22Rv1 (cell line): ENCODE measurements around the gene NLRP5.
A peak's percentile ranks its signal among the peaks of the same experiment; 100 is the strongest.
"Not testable (repeated sequence)": the region's sequence is repeated elsewhere in the genome, so short reads cannot be mapped to it uniquely, and the experiment has no call there.

ENCODE experiments used
- H3K27ac ChIP-seq: fragments of 450-650 bp; 2 replicates; pipeline ENCODE4 v1.5.1; 2017
- ZFX ChIP-seq: fragments of 450-650 bp; IDR thresholded peaks from 2 replicates; pipeline ENCODE4 v1.6.1; 2017; ENCODE audit warnings: antibody characterized with exemption, borderline replicate concordance
- TF ChIP-seq, protein P1 (sequence below): fragments of 450-650 bp; IDR thresholded peaks from 2 replicates; pipeline ENCODE4 v1.5.1; 2017; ENCODE audit warnings: mild to moderate bottlenecking

The NLRP5 gene

DNA sequence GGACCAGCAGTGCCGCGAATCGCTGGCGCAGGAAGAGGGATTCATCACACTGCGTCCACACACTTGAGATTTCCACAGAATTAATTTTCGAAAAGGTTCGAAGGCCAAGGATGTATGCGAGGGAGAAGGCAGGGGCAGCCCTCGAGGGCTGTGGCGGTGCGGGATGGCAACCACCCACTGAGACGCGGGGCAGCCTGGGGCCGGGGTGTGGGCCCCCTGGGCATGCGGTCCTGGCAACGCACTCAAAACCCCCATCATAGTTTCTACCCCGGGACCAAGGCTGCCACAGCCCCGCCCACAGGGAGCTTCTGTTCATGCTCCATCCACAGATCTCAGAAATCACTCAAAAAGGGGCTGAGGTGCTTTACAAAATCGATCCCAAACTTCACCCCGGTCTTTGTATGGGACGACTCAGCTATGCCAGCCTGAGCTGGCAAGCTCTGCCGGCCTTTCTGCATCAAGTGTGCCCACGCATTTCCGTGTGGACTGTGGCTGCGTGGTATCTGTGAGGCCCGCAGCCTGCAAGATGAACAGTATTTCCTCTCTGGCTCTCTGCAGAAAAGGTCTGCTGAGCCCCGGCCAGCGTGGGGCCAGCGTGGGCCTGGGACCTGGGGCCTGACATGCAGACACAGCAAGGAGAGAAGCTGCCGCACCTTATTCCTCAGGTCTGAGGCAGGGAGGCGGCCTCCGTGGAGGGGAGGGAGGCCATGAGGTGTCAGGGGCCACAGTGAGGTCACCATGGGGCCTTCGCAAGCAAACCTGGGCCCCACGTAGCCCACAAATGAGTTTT, 115.4 kb downstream of the NLRP5 start:
- no peak overlapping the region for H3K27ac ChIP-seq
- no peak for TF ChIP-seq ZFX
- TF ChIP-seq, protein P1, sequence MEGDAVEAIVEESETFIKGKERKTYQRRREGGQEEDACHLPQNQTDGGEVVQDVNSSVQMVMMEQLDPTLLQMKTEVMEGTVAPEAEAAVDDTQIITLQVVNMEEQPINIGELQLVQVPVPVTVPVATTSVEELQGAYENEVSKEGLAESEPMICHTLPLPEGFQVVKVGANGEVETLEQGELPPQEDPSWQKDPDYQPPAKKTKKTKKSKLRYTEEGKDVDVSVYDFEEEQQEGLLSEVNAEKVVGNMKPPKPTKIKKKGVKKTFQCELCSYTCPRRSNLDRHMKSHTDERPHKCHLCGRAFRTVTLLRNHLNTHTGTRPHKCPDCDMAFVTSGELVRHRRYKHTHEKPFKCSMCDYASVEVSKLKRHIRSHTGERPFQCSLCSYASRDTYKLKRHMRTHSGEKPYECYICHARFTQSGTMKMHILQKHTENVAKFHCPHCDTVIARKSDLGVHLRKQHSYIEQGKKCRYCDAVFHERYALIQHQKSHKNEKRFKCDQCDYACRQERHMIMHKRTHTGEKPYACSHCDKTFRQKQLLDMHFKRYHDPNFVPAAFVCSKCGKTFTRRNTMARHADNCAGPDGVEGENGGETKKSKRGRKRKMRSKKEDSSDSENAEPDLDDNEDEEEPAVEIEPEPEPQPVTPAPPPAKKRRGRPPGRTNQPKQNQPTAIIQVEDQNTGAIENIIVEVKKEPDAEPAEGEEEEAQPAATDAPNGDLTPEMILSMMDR, result no peak

DNA sequence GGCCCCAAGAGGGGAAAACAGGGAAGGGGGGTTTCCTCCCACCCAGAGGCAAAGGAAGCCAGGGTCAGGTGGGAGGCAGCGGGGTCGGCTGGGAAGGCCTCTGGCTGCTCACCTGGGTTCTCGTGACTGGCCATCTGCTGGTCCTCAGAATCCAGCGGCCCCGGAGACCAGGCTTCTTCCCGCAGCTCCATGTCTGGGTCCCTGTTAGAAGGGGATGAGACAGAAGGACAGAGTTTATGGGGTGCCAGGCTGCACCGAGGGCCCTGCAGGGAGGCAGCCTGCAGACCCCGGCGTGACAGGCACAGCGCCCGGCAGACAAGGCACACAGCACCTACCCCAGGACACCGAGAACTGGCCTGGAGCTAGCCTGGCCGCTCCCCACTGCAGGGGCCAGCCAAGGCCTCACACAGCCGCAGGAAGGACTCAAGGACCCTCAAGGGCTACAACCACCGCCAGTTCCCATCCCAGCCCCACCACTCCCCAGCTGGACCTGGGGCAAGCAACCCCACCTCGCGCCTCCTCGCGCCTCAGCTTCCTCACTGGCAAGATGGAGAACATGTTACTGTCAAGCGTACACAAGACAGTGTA, 116.5 kb downstream of the NLRP5 start:
- TF ChIP-seq ZFX, result no peak
- TF ChIP-seq, protein P1, result no peak
- no peak overlapping the region for H3K27ac ChIP-seq

DNA sequence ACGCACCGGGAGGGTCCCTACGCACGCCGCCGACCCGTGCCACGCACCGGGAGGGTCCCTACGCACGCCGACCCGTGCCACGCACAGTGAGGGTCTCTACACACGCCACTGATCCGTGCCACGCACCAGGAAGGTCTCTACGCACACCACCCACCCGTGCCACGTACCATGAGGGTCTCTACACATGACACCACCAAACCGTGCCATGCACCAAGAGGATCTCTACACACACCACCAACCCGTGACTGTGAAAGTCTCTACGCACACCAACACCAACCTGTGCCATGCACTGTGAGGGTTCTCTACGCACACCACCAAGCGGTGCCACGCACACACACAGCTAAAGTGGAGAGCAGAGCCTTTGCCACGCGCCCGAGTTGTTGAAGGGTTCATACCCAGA, 117.8 kb downstream of the NLRP5 start:
- H3K27ac ChIP-seq, result no peak overlapping the region
- TF ChIP-seq ZFX, result no peak
- TF ChIP-seq, protein P1, result no peak

DNA sequence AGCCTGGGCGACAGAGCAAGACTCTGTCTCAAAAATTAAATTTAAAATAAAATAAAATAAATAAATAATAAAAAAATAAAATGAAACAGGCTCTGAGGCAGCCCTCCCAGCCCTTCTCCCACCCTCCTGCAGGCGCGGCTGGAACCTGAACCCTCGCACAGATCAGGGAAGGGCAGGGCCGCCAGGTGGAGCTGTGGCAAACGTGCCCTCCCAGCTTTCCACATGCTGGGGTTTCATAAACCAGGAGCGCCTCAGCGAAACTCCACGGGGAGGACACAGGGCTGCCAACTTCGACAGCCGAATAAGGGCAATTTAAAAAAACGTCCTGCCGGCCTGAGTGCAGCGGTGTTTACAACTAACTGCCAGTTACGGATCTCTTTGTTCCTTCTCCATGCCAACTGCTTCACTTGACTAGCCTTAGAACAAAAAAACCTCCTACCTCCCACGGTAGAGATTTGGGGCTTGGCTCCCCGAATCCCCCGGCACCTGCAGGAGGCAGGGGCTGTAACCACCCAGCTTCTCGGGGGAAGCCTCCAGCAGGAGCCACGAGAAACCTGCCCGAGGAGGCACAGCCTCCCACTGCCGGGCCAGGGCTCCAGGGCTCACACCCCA, 118.6 kb downstream of the NLRP5 start:
- H3K27ac ChIP-seq, result no peak overlapping the region
- TF ChIP-seq, protein P1, result peak; percentile 77
- TF ChIP-seq ZFX, result no peak

DNA sequence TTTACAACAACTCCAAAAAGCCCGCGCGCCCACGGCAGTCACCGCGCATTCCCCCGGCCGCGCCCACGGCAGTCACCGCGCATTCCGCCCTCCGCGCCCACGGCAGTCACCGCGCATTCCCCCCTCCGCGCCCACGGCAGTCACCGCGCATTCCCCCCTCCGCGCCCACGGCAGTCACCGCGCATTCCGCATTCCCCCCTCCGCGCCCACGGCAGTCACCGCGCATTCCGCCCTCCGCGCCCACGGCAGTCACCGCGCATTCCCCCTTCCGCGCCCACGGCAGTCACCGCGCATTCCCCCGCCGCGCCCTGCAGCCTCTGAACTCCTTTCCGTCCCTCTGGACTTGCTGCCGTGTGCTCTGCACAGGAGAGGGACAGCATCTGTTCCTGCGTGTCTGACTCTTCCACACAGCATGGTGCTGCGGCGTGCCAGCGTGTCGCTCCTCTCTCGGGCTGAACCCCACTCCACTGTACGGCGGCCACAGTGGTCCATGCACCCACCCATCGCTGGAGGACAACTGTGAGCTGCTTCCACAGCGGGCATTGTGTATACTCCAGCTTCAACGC, 119.3 kb downstream of the NLRP5 start:
- H3K27ac ChIP-seq, result not testable (repeated sequence)

DNA sequence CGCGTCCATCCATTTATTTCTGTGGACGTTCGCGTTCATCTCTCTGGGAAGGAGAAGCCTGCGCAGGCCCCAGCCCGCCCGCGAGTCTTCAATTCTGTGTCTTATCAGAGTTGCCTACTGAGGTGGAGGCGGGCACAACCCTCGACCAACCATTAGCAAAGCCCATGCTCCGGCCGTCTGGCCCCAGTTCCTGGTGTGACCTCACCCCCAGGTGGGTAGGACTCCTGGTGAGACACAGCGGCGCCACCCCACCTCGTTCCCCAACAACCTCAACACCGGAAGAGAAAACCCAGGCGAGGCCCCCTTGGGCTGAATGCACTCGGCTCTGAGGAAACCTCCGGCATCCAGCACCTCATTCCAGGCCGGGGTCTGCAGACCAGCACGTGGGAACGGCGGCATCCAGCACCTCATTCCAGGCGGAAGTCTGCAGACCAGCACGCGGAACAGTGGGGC, 119.8 kb downstream of the NLRP5 start:
- no peak overlapping the region for H3K27ac ChIP-seq
- no peak for TF ChIP-seq ZFX
- TF ChIP-seq, protein P1, result no peak

DNA sequence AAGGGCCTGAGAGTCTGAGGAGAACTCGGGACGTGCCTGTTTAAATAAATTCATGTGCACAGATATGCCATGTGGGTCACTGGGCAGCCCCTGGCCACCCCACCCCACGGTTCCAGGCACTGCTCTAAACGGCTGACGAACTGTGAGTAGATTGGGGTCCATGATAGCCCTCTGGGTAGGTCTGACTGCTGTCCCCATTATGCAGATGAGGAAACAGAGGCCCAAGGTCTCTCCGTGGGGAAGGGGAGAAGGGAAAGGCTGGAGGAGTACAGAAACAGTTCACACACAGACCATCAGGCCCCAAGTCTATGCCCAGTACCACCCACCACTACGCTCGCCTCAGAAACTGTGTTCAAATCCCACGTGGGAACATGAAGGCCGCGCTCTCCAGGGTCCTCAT, 120.4 kb downstream of the NLRP5 start:
- TF ChIP-seq, protein P1, result no peak
- no peak for TF ChIP-seq ZFX
- H3K27ac ChIP-seq, result no peak overlapping the region
